H9 (cell line): Measurements from ENCODE around the gene ENTPD6. TPM values are rescaled to one million over a fixed set of nuclear protein-coding genes. Genes with fewer than 3 reads are reported as not detected.

Experiments used
- DNase-seq: peaks from one replicate; pipeline ENCODE4 v3.0.0-alpha.2; 2017
- H2AFZ ChIP-seq: one replicate; pipeline ENCODE4 v1.6.1; 2013; ENCODE audit warnings: mild to moderate bottlenecking, low read length, control low read depth, moderate library complexity
- H2AK5ac ChIP-seq: 2 replicates; pipeline ENCODE4 v1.6.1; 2013; ENCODE audit warnings: low read length, control low read depth, mixed read lengths; ENCODE audit not compliant: insufficient read length
- H2BK120ac ChIP-seq: one replicate; pipeline ENCODE4 v1.6.1; 2013; ENCODE audit warnings: low read depth, mild to moderate bottlenecking, low read length, control low read depth, inconsistent platforms; ENCODE audit not compliant: poor library complexity, severe bottlenecking
- H2BK12ac ChIP-seq: 2 replicates; pipeline ENCODE4 v1.6.1; 2013; ENCODE audit warnings: low read length, control low read depth, mixed read lengths, low read depth; ENCODE audit not compliant: insufficient read length
- H2BK15ac ChIP-seq: 2 replicates; pipeline ENCODE4 v1.6.1; 2013; ENCODE audit warnings: low read depth, low read length, control low read depth
- H2BK20ac ChIP-seq: one replicate; pipeline ENCODE4 v1.6.1; 2013; ENCODE audit warnings: low read depth, mild to moderate bottlenecking, low read length, control low read depth, inconsistent platforms; ENCODE audit not compliant: poor library complexity, severe bottlenecking
- H2BK5ac ChIP-seq: 2 replicates; pipeline ENCODE4 v1.6.1; 2013; ENCODE audit warnings: low read length, control low read depth, mixed read lengths; ENCODE audit not compliant: insufficient read length
- H3K14ac ChIP-seq: 2 replicates; pipeline ENCODE4 v1.6.1; 2013; ENCODE audit warnings: low read length, control low read depth; ENCODE audit not compliant: insufficient read depth
- H3K18ac ChIP-seq: 2 replicates; pipeline ENCODE4 v1.6.1; 2013; ENCODE audit warnings: low read depth, mild to moderate bottlenecking, mixed read lengths, low read length, control low read depth; ENCODE audit not compliant: insufficient read length
- H3K23ac ChIP-seq: 2 replicates; pipeline ENCODE4 v1.6.1; 2013; ENCODE audit warnings: low read length, control low read depth, mixed read lengths, low read depth; ENCODE audit not compliant: insufficient read length
- H3K23me2 ChIP-seq: 2 replicates; pipeline ENCODE4 v1.6.1; 2013; ENCODE audit warnings: low read depth, mild to moderate bottlenecking, mixed read lengths, low read length, control low read depth; ENCODE audit not compliant: insufficient read length, poor library complexity, severe bottlenecking
- H3K27ac ChIP-seq: 2 replicates; pipeline ENCODE4 v1.5.1; 2013; ENCODE audit warnings: low read length, control low read depth, mixed read lengths, low read depth; ENCODE audit not compliant: insufficient read length
- H3K27me3 ChIP-seq: 2 replicates; pipeline ENCODE4 v1.6.1; 2013; ENCODE audit warnings: low read length, control low read depth, inconsistent platforms; ENCODE audit not compliant: insufficient read depth
- H3K4ac ChIP-seq: 2 replicates; pipeline ENCODE4 v1.6.1; 2013; ENCODE audit warnings: low read depth, mild to moderate bottlenecking, control low read depth, inconsistent platforms, low read length, moderate library complexity
- H3K4me1 ChIP-seq: 2 replicates; pipeline ENCODE4 v1.6.1; 2013; ENCODE audit warnings: low read length, control low read depth, inconsistent platforms; ENCODE audit not compliant: insufficient read depth
- H3K4me2 ChIP-seq: 2 replicates; pipeline ENCODE4 v1.6.1; 2013; ENCODE audit warnings: low read length, control low read depth, mixed read lengths; ENCODE audit not compliant: insufficient read length, insufficient read depth
- H3K56ac ChIP-seq: 2 replicates; pipeline ENCODE4 v1.6.1; 2013; ENCODE audit warnings: low read depth, mild to moderate bottlenecking, mixed read lengths, low read length, control low read depth; ENCODE audit not compliant: insufficient read length
- H3K79me1 ChIP-seq: 2 replicates; pipeline ENCODE4 v1.6.1; 2013; ENCODE audit warnings: low read depth, mild to moderate bottlenecking, moderate library complexity, low read length, control low read depth, inconsistent platforms; ENCODE audit not compliant: insufficient read depth, poor library complexity, severe bottlenecking
- H3K79me2 ChIP-seq: 2 replicates; pipeline ENCODE4 v1.6.1; 2013; ENCODE audit warnings: low read length, control low read depth, inconsistent platforms; ENCODE audit not compliant: insufficient read depth
- H3K9ac ChIP-seq: 2 replicates; pipeline ENCODE4 v1.6.1; 2013; ENCODE audit warnings: low read length, control low read depth, mixed read lengths; ENCODE audit not compliant: insufficient read length; ENCODE audit errors: extremely low read depth
- H3K9me3 ChIP-seq: one replicate; pipeline ENCODE4 v1.6.1; 2013; ENCODE audit warnings: low read depth, low read length, inconsistent platforms; ENCODE audit not compliant: control insufficient read depth
- H3T11ph ChIP-seq: one replicate; pipeline ENCODE4 v1.6.1; 2013; ENCODE audit warnings: mild to moderate bottlenecking, low read length, control low read depth, inconsistent platforms
- H4K20me1 ChIP-seq: one replicate; pipeline ENCODE4 v1.6.1; 2013; ENCODE audit not compliant: control insufficient read depth, insufficient read length, insufficient read depth
- H4K5ac ChIP-seq: 2 replicates; pipeline ENCODE4 v1.6.1; 2013; ENCODE audit warnings: low read depth, mild to moderate bottlenecking, mixed read lengths, low read length, control low read depth; ENCODE audit not compliant: insufficient read length
- H4K8ac ChIP-seq: replicated peaks from 2 replicates; pipeline ENCODE4 v1.6.1; 2013; ENCODE audit warnings: low read length, control low read depth, mixed read lengths, low read depth; ENCODE audit not compliant: insufficient read length
- H4K91ac ChIP-seq: 2 replicates; pipeline ENCODE4 v1.6.1; 2013; ENCODE audit warnings: low read depth, mild to moderate bottlenecking, moderate library complexity, mixed read lengths, low read length, control low read depth; ENCODE audit not compliant: insufficient read length
- H3K27ac Mint-ChIP-seq, 3 experiments: 2 replicates in 2 of 3; 3 replicates in 1 of 3; pipeline ENCODE4 v1.8.0; 2020 to 2021; ENCODE audit warnings: mixed read lengths in 3 of 3, mild to moderate bottlenecking in 1 of 3, moderate library complexity in 1 of 3
- H3K27me3 Mint-ChIP-seq: 2 replicates; pipeline ENCODE4 v1.8.0; 2021; ENCODE audit warnings: low read depth, mild to moderate bottlenecking, moderate library complexity, mixed read lengths
- H3K36me3 Mint-ChIP-seq, 3 experiments: 2 replicates in 2 of 3; 3 replicates in 1 of 3; pipeline ENCODE4 v1.8.0; 2020 to 2021; ENCODE audit warnings: low read depth in 3 of 3, mixed read lengths in 3 of 3; ENCODE audit not compliant: insufficient read depth in 1 of 3
- H3K4me1 Mint-ChIP-seq, 2 experiments: 2 replicates each; pipeline ENCODE4 v1.8.0; 2020; ENCODE audit warnings: mixed read lengths in 2 of 2
- H3K4me3 Mint-ChIP-seq, 2 experiments: 2 replicates in 1 of 2; 3 replicates in 1 of 2; pipeline ENCODE4 v1.8.0; 2020 to 2021; ENCODE audit warnings: mild to moderate bottlenecking in 2 of 2, mixed read lengths in 2 of 2, moderate library complexity in 1 of 2
- H3K9me3 Mint-ChIP-seq, 2 experiments: 2 replicates in 1 of 2; 3 replicates in 1 of 2; pipeline ENCODE4 v1.8.0; 2020; ENCODE audit warnings: mild to moderate bottlenecking in 2 of 2, mixed read lengths in 2 of 2, moderate library complexity in 1 of 2
- CTCF ChIP-seq: fragments of 200-600 bp; sonication (generic); conservative IDR thresholded peaks from 3 replicates; pipeline ENCODE4 v1.8.0; 2021; ENCODE audit warnings: antibody characterized with exemption, mild to moderate bottlenecking
- WGBS: extraction: QIAGEN DNeasy Blood & Tissue Kit; methylation state at CpG from one replicate; pipeline ENCODE4 v1.1.7; 2013; ENCODE audit warnings: missing lambda C conversion rate, low lambda C conversion rate, mixed read lengths; ENCODE audit not compliant: insufficient read length; ENCODE audit errors: extremely low coverage; 5-methylcytosine and 5-hydroxymethylcytosine counted together
- total RNA-seq: library from RNA; stranded (reverse); gene quantifications from 2 replicates; pipeline ENCODE4 v1.2.1, GENCODE V29; 2021

ENTPD6 gene
- total RNA-seq, 1 experiment from 2014 or later, result 57.4 TPM

- no peak overlapping the region for H2BK5ac ChIP-seq
- Mint-ChIP-seq H3K27me3 (peaks cover 29% of the 10 kb centered on the region), H3K9me3 (peaks cover 7 to 12% of the 10 kb centered on the region in 2 experiments; a peak in 4 of 5 replicates)
These were observed 17.6 kb upstream of the ENTPD6 start for GRCh38 chr20:25177890-25178321.

More at GRCh38 chr20:25177890-25178321, 17.6 kb upstream of the ENTPD6 start:
- Histone ChIP-seq H3K27ac (no peak overlapping the region), H4K91ac (no peak overlapping the region), H4K8ac (no peak overlapping the region), H2BK120ac (no peak overlapping the region), H3K4me1 (no peaks in the 10 kb centered on the region), H3K9ac (no peak overlapping the region), H3K79me1 (no peaks in the 10 kb centered on the region), H3K4ac (no peak overlapping the region), H3T11ph (no peak overlapping the region), H2AK5ac (no peak overlapping the region), H4K5ac (no peak overlapping the region), H2BK12ac (no peak overlapping the region), H3K14ac (no peak overlapping the region), H4K20me1 (no peaks in the 10 kb centered on the region), H2BK15ac (no peak overlapping the region), H3K4me2 (no peak overlapping the region), H3K23me2 (no peaks in the 10 kb centered on the region), H2AFZ (no peak overlapping the region), H3K18ac (no peak overlapping the region), H3K79me2 (no peaks in the 10 kb centered on the region), H3K23ac (no peak overlapping the region), H3K9me3 (no peaks in the 10 kb centered on the region), H3K56ac (no peak overlapping the region), H2BK20ac (no peak overlapping the region), H3K27me3 (no peaks in the 10 kb centered on the region)
- no peak for TF ChIP-seq CTCF
- DNase-seq, result no peak
- H3K27ac Mint-ChIP-seq, result no peak overlapping the region
- no peaks in the 10 kb centered on the region; a peak in 1 of 7 replicates for H3K36me3 Mint-ChIP-seq
- WGBS, result no CpG with 5 or more reads among the region's 2 CpGs
- H3K4me3 Mint-ChIP-seq, result no peak overlapping the region
- H3K4me1 Mint-ChIP-seq, result no peaks in the 10 kb centered on the region
